Astrocyte of the cerebellum (primary cell): Measurements from ENCODE around the gene ZNF354C.

Experiments
- DNase-seq: peaks from one replicate; pipeline ENCODE4 v3.0.0-alpha.2; 2011; ENCODE audit warnings: low read depth
- H3K4me3 ChIP-seq: 2 replicates; pipeline ENCODE4 v1.5.1; 2011; ENCODE audit warnings: mild to moderate bottlenecking, low read depth, low read length, moderate library complexity
- CTCF ChIP-seq: IDR thresholded peaks from 2 replicates; pipeline ENCODE4 v1.5.1; 2012; ENCODE audit warnings: low read length, low read depth, moderate library complexity, mild to moderate bottlenecking; ENCODE audit errors: missing control alignments
- in situ Hi-C: cut with HindIII; loops from 2 replicates; pipeline ENCODE4 v1.10.0; 2017; ENCODE audit warnings: low sequenced_read_pairs

The ZNF354C gene

GRCh38 chr5:179123491-179124272 lies 63.5 kb downstream of the ZNF354C start:
- TF ChIP-seq CTCF, result no peak
- H3K4me3 ChIP-seq, result no peak overlapping the region
- in situ Hi-C loops, result no loop called here
- DNase-seq, result no peak

DNA sequence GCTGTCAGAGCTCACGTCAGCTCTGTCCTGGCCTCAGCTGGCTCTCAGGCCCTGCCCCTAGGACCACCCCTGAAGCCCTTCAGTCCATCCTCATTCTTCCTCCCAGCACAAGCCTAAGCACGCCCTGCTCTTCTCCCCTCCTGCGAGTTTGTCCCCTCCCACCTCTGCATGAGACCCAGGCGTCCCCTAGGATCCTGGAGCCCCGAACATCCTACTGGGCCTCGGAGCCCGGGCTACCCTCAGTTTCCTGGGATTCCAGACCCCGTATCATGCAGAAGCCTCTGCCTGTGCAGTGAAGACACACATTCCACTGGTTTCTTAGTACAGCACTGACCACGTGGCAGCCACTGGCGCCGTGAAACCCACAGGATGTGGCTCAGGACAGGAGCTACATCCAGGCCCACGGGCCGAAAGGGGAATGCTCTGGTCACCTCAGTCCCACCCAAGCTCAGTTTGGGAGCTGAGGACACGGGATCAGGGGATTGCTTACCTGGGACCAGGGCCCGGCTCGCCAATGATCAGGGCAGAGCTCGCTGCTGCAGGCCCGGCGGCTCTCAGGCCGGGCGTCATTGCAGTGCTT lies 64.2 kb downstream of the ZNF354C start:
- DNase-seq, result no peak
- H3K4me3 ChIP-seq, result no peak overlapping the region
- in situ Hi-C loops, result no loop called here
- no peak for TF ChIP-seq CTCF

- in situ Hi-C loops, result no loop called here
- TF ChIP-seq CTCF, result no peak
- H3K4me3 ChIP-seq, result no peak overlapping the region
- DNase-seq, result no peak
Measured at GRCh38 chr5:179124853-179125788, 64.9 kb downstream of the ZNF354C start.

- TF ChIP-seq CTCF, result no peak
- no peak overlapping the region for H3K4me3 ChIP-seq
- in situ Hi-C loops, result no loop called here
- no peak for DNase-seq
Measured at GRCh38 chr5:179125789-179126505, 65.8 kb downstream of the ZNF354C start.

DNA sequence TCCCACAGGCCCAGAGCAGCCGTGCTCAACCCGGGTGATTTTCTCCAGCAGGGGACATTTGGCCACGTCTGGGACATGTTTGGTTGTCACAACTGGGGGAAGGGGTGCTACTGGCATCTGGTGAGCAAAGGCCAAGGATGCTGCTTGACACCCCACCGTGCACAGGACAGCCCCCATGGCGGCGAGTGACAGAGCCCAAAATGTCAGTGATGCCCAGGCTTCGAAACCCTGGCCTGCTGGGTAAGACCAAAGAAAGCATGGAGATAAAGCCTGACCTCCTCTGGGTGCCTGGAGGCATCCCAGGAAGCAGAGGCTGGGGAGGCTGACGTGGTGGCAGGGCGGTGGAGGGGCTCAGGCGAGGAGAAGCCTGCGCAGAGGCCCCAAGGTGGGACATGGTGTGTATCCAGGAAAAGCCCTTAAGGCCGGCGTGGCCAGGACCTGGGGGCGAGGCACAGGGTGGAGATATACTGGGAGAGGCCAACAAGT lies 66.4 kb downstream of the ZNF354C start:
- no peak for DNase-seq
- H3K4me3 ChIP-seq, result no peak overlapping the region
- in situ Hi-C loops, result no loop called here
- TF ChIP-seq CTCF, result no peak
